ENCODE data around the gene SEL1L. TPM values are rescaled to one million over a fixed set of nuclear protein-coding genes. Genes with fewer than 3 reads are reported as not detected.
"Not testable (repeated sequence)": the region's sequence is repeated elsewhere in the genome, so short reads cannot be mapped to it uniquely, and the experiment has no call there.

The SEL1L gene
- total RNA-seq, 1 donor from 2014 or later: 104 TPM

DNA sequence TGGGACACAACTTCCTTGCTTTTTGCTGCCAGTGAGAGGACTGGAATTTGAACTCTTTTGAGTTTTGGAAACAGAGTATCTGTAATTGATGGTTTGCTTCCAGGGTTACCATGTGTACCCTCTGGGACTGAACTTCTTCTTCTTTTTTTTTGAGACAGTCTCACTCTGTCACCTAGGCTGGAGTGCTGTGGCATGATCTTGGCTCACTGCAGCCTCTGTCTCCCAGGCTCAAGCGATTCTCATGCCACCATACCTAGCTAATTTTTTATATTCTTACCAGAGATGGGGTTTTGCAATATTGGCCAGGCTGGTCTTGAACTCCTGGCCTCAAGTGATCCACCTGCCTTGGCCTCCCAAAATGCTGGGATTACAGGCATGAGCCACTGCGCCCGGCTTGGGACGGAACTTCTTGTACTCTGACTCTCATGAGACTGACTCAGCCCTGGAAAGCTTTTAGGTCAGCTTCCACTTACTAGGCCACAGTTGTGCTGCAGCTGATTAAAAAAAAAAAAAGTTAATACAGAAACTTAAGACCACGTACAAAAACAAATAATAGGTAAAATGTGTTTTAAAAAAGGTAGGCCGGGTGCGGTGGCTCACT, 15.8 kb downstream of the SEL1L start:
- intact Hi-C loops (cut with DNase I): no loop called here
- H3K4me3 ChIP-seq: no peak overlapping the region
- H3K9me3 ChIP-seq: no peaks in the 10 kb centered on the region
- H3K27ac ChIP-seq: peak overlapping the region; percentile 74
- no peaks in the 10 kb centered on the region for H3K27me3 ChIP-seq (ENCODE audit: low read depth)
- DNase-seq (peak; percentile 57), ATAC-seq (peak; percentile 61 to 70)
- no peak for TF ChIP-seq CTCF (IDR thresholded peaks at IDR 0.05)
- peaks cover 44% of the 10 kb centered on the region for H3K4me1 ChIP-seq
- peaks cover 64% of the 10 kb centered on the region for H3K36me3 ChIP-seq

DNA sequence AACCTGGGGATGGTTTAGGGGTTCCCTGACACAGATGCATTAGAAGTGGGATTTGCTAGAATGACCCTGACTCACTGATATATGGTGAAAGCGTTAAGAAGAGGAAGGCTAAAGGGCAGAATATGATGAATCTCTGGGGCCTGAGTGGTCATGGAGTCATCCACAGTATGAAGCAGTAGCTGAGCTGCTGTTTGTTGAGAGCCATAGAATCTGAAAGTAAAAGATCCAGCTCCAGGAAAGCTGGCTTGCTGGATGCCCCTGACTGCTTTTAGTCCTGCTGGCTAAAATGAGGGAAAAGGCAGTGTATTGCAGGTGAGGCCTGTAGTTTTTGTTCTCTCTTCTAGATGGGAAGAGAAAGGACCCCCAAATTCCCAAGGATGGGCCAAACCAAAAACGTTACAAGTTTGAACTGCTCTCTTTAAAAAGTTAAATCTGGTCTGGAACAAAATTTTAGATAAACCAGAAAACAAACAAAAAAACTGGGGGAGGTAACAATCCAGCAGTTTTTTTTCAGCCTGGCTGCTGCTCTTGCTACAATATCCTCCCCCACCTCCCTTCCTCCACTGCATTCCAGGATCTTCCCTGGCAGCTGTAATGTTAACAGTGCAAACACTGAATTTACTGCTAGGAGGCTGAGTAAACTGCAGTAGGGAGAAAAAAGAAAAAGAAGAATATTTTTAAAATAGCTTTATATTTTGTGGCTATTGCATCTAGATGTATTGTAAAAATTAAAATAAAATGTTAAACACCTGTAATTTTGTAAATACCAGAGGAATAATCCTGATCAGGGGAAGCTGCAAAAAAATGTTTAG, 16.5 kb downstream of the SEL1L start:
- TF ChIP-seq CTCF (IDR thresholded peaks at IDR 0.05): no peak
- Histone ChIP-seq H3K27me3 (ENCODE audit: low read depth) (no peaks in the 10 kb centered on the region), H3K4me1 (peaks cover 49% of the 10 kb centered on the region), H3K27ac (peak overlapping the region; percentile 74), H3K9me3 (no peaks in the 10 kb centered on the region), H3K36me3 (peaks cover 62% of the 10 kb centered on the region), H3K4me3 (no peak overlapping the region)
- intact Hi-C loops (cut with DNase I): no loop called here
- ATAC-seq: peak; percentile 63 to 67
- DNase-seq: no peak

DNA sequence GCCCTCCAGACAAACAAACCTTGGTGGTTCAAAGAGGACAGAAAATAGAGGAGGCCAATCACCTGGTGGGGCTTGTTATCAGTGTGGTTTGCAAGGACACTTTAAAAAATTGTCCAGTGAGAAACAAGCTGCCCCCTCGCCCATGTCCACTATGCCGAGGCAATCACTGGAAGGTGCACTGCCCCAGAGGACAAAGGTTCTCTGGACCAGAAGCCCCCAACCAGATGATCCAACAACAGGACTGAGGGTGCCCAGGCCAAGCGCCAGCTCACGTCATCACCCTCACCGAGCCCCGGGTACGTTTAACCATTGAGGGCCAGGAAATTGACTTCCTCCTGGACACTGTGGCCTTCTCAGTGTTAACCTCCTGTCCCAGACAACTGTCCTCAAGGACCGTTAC, 17.7 kb downstream of the SEL1L start:
- H3K4me1 ChIP-seq: peaks cover 62% of the 10 kb centered on the region
- peaks cover 55% of the 10 kb centered on the region for H3K36me3 ChIP-seq
- intact Hi-C loops (cut with DNase I); H3K4me3 ChIP-seq; H3K9me3 ChIP-seq; ATAC-seq; H3K27ac ChIP-seq; H3K27me3 ChIP-seq (ENCODE audit: low read depth); DNase-seq: not testable (repeated sequence)

- ATAC-seq; H3K27me3 ChIP-seq (ENCODE audit: low read depth); DNase-seq; intact Hi-C loops (cut with DNase I); H3K4me3 ChIP-seq; H3K9me3 ChIP-seq; H3K27ac ChIP-seq: not testable (repeated sequence)
- Histone ChIP-seq H3K4me1 (peaks cover 52% of the 10 kb centered on the region), H3K36me3 (peaks cover 43% of the 10 kb centered on the region)
These were observed 20.8 kb downstream of the SEL1L start for GRCh38 chr14:81512826-81513225.

DNA sequence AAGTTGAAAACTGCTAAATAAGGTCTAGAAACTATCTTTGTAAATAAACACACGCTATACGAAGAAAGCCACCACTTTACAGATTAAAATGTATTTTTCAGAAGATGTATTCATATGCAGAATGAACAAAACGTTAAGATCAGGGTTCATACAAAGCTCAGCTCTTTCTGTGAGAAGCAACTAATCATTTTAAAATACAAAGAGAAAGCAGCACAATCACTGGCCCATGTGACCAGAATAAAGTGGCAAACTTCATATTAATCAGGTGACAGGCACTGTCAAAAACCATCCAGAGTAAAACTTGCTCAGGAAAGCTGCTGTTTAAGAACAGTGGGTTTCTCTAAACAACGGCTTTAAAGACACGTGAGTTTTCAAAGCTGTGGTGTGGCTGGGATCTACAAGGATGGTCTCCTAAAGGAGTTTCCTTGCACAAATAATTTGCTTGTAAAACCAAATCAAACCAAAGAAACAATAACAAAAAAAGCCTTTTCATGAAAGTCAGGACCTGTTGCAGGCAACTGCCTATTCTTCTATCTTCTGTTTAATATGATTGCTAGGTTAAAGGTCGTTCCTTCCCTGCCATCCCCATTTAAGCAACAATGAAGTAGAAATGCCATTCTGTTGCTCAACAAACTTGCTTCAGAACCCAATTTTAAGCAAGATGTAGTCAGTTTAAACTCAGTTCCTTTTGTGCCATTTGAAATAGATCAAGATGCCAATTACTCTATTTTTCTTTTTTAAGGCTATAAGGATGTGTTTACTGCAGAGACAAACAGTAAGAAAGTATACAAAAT, 22.3 kb downstream of the SEL1L start:
- no peaks in the 10 kb centered on the region for H3K9me3 ChIP-seq
- no peaks in the 10 kb centered on the region for H3K27me3 ChIP-seq (ENCODE audit: low read depth)
- H3K4me3 ChIP-seq: no peak overlapping the region
- peaks cover 47% of the 10 kb centered on the region for H3K36me3 ChIP-seq
- no peak overlapping the region for H3K27ac ChIP-seq
- ATAC-seq (peak in 1 of 2 donors; percentile 29), DNase-seq (no peak)
- peaks cover 37% of the 10 kb centered on the region for H3K4me1 ChIP-seq
- intact Hi-C loops (cut with DNase I): no loop called here
- TF ChIP-seq CTCF (IDR thresholded peaks at IDR 0.05): no peak

GRCh38 chr14:81509838-81510452, 23.7 kb downstream of the SEL1L start:
- Histone ChIP-seq H3K9me3 (no peaks in the 10 kb centered on the region), H3K27ac (no peak overlapping the region), H3K4me3 (no peak overlapping the region), H3K4me1 (peaks cover 36% of the 10 kb centered on the region), H3K27me3 (ENCODE audit: low read depth) (no peaks in the 10 kb centered on the region), H3K36me3 (peaks cover 49% of the 10 kb centered on the region)
- intact Hi-C loops (cut with DNase I): no loop called here
- DNase-seq (no peak), ATAC-seq (no peak)
- no peak for TF ChIP-seq CTCF (IDR thresholded peaks at IDR 0.05)
